Mammary epithelial cell (primary cell): ENCODE measurements around the gene KRTAP19-6.

Experiments
- EZH2 ChIP-seq: IDR thresholded peaks from 2 replicates; pipeline ENCODE4 v1.6.1; 2012; ENCODE audit warnings: low read length, inconsistent platforms, borderline replicate concordance
- TF ChIP-seq, protein P1 (sequence below), 2 donors: IDR thresholded peaks in 1 of 2; conservative IDR thresholded peaks in 1 of 2; 2 replicates each; pipeline ENCODE4 v1.5.1; 2011 to 2012; ENCODE audit warnings: inconsistent platforms in 2 of 2, low read length in 2 of 2, mild to moderate bottlenecking in 2 of 2, control low read depth in 1 of 2, low read depth in 1 of 2; ENCODE audit not compliant: insufficient read depth in 1 of 2; ENCODE audit errors: extremely low read depth in 1 of 2

DNA sequence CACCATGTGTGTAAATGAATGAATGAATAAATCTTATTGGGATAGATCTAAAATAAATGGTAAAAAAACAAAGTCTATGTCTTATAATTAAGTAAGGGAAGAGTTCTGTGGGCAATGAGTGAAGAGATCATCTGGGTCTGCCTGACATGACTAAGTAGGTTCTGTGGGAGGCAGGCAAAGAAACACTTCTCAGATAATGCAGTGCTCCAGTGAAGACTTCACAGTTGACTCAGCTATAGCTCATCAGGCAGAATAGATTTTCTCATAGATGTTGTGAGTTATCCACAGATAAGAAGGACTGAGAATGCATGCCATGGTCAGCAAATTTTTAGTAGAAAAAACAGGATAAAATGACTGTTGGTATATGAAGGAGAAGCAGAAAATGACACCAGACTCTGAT lies 36.1 kb upstream of the KRTAP19-6 start:
- no peak for TF ChIP-seq EZH2
- TF ChIP-seq, protein P1, sequence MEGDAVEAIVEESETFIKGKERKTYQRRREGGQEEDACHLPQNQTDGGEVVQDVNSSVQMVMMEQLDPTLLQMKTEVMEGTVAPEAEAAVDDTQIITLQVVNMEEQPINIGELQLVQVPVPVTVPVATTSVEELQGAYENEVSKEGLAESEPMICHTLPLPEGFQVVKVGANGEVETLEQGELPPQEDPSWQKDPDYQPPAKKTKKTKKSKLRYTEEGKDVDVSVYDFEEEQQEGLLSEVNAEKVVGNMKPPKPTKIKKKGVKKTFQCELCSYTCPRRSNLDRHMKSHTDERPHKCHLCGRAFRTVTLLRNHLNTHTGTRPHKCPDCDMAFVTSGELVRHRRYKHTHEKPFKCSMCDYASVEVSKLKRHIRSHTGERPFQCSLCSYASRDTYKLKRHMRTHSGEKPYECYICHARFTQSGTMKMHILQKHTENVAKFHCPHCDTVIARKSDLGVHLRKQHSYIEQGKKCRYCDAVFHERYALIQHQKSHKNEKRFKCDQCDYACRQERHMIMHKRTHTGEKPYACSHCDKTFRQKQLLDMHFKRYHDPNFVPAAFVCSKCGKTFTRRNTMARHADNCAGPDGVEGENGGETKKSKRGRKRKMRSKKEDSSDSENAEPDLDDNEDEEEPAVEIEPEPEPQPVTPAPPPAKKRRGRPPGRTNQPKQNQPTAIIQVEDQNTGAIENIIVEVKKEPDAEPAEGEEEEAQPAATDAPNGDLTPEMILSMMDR (conservative IDR thresholded peaks at IDR 0.05 in 1 of 2, IDR thresholded peaks at IDR 0.05 in 1 of 2; ENCODE audit: extremely low read depth in 1 of 2, insufficient read depth in 1 of 2, low read depth in 1 of 2, low read length in 2 of 2): no peak
